Sigmoid colon (tissue), 4 donors: Measurements from ENCODE around the gene GTF3C1.

ENCODE experiments used
- EP300 ChIP-seq, 4 donors: sonication (generic); formaldehyde crosslinking; IDR thresholded peaks; one replicate each; pipeline ENCODE4 v1.6.1; 2017; ENCODE audit warnings: antibody characterized with exemption in 4 of 4
- POLR2A ChIP-seq, 2 donors: fragments of 450-650 bp; IDR thresholded peaks; one replicate each; pipeline ENCODE4 v1.6.1; 2016; ENCODE audit warnings: antibody characterized with exemption in 2 of 2, mild to moderate bottlenecking in 2 of 2, moderate library complexity in 2 of 2
- POLR2AphosphoS5 ChIP-seq, 4 donors: sonication (generic); formaldehyde crosslinking; IDR thresholded peaks; one replicate each; pipeline ENCODE4 v1.6.1; 2017; ENCODE audit warnings: antibody characterized with exemption in 4 of 4
- TF ChIP-seq, protein P1 (sequence below), 4 experiments: fragments of 450-650 bp in 3 of 4; fragments of 200-600 bp in 1 of 4; IDR thresholded peaks; one replicate each; pipeline ENCODE4 v1.5.1; 2016 to 2019; ENCODE audit warnings: antibody characterized with exemption in 4 of 4, mild to moderate bottlenecking in 3 of 4, moderate library complexity in 2 of 4

GRCh38 chr16:27549464-27549745 lies 308 bp downstream of the GTF3C1 start:
- TF ChIP-seq, protein P1, sequence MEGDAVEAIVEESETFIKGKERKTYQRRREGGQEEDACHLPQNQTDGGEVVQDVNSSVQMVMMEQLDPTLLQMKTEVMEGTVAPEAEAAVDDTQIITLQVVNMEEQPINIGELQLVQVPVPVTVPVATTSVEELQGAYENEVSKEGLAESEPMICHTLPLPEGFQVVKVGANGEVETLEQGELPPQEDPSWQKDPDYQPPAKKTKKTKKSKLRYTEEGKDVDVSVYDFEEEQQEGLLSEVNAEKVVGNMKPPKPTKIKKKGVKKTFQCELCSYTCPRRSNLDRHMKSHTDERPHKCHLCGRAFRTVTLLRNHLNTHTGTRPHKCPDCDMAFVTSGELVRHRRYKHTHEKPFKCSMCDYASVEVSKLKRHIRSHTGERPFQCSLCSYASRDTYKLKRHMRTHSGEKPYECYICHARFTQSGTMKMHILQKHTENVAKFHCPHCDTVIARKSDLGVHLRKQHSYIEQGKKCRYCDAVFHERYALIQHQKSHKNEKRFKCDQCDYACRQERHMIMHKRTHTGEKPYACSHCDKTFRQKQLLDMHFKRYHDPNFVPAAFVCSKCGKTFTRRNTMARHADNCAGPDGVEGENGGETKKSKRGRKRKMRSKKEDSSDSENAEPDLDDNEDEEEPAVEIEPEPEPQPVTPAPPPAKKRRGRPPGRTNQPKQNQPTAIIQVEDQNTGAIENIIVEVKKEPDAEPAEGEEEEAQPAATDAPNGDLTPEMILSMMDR (IDR thresholded peaks at IDR 0.05): no peak
- TF ChIP-seq POLR2A (IDR thresholded peaks at IDR 0.05) (no peak), POLR2AphosphoS5 (IDR thresholded peaks at IDR 0.05) (no peak), EP300 (IDR thresholded peaks at IDR 0.05) (no peak)
